A673 (cell line): Measurements from ENCODE around the gene TICAM2. TPM values are rescaled to one million over a fixed set of nuclear protein-coding genes. Genes with fewer than 3 reads are reported as not detected.

Experiments
- BruUV-seq: library from RNA; stranded (reverse); fragments of 400-500 nt; replicated peaks from 2 replicates; lab custom pipeline; 2021; lab: Mats Ljungman, UMichigan
- CTCF ChIA-PET: fragments of 300-600 bp; sonication (Branson Sonifier 250); formaldehyde crosslinking; loops from one replicate; lab custom pipeline; 2022; ENCODE audit warnings: antibody characterized with exemption; lab: Charles Lee
- POLR2A ChIA-PET: fragments of 300-600 bp; sonication (Branson Sonifier 250); formaldehyde crosslinking; loops from one replicate; lab custom pipeline; 2022; ENCODE audit warnings: antibody characterized with exemption; ENCODE audit not compliant: low non-redundant PET; lab: Charles Lee
- DNase-seq: peaks from one replicate; pipeline ENCODE4 v3.0.0-alpha.2; 2015; ENCODE audit warnings: low spot score
- H3K27ac ChIP-seq: fragments of 200-600 bp; sonication (generic); 2 replicates; pipeline ENCODE4 v1.5.1; 2016; ENCODE audit warnings: mixed run types, low read depth, mild to moderate bottlenecking, mixed read lengths, antibody characterized with exemption, low read length; ENCODE audit not compliant: poor library complexity, severe bottlenecking
- H3K27me3 ChIP-seq: fragments of 200-600 bp; sonication (generic); replicated peaks from 2 replicates; pipeline ENCODE4 v1.6.1; 2017; ENCODE audit warnings: mixed run types, low read depth, mild to moderate bottlenecking, mixed read lengths, antibody characterized with exemption, low read length; ENCODE audit not compliant: insufficient read depth, poor library complexity
- H3K36me3 ChIP-seq: fragments of 200-600 bp; sonication (generic); 2 replicates; pipeline ENCODE4 v1.6.1; 2016; ENCODE audit warnings: mixed run types, mild to moderate bottlenecking, mixed read lengths, antibody characterized with exemption, low read length; ENCODE audit not compliant: insufficient read depth, poor library complexity, severe bottlenecking
- H3K4me1 ChIP-seq: fragments of 200-600 bp; sonication (generic); 2 replicates; pipeline ENCODE4 v1.6.1; 2017; ENCODE audit warnings: mixed run types, mild to moderate bottlenecking, mixed read lengths, antibody characterized with exemption, low read length; ENCODE audit not compliant: insufficient read depth, poor library complexity, severe bottlenecking
- H3K4me3 ChIP-seq: fragments of 200-600 bp; sonication (generic); 2 replicates; pipeline ENCODE4 v1.5.1; 2016; ENCODE audit warnings: low read depth, mixed run types, mild to moderate bottlenecking, mixed read lengths, low read length; ENCODE audit not compliant: poor library complexity, severe bottlenecking
- H3K9me3 ChIP-seq: fragments of 200-600 bp; sonication (generic); 2 replicates; pipeline ENCODE4 v1.6.1; 2016; ENCODE audit warnings: mixed run types, low read depth, mild to moderate bottlenecking, mixed read lengths, antibody characterized with exemption, low read length; ENCODE audit not compliant: poor library complexity, severe bottlenecking
- CTCF ChIP-seq: fragments of 300-800, 200-600 bp; sonication (generic); conservative IDR thresholded peaks from 2 replicates; pipeline ENCODE4 v1.5.1; 2017; ENCODE audit warnings: low read depth, mild to moderate bottlenecking, antibody characterized with exemption, low read length, moderate library complexity, mixed read lengths
- EZH2 ChIP-seq: fragments of 200-600 bp; sonication (generic); IDR thresholded peaks from 2 replicates; pipeline ENCODE4 v1.6.1; 2017; ENCODE audit warnings: borderline replicate concordance, low read depth, mild to moderate bottlenecking, mixed read lengths, antibody characterized with exemption, low read length; ENCODE audit not compliant: poor library complexity, severe bottlenecking
- intact Hi-C: fragments of 100-400 bp; cut with micrococcal nuclease; formaldehyde crosslinking; loops from one replicate; pipeline ENCODE4 v1.10.0; 2022; ENCODE audit not compliant: unreplicated experiment
- total RNA-seq: library from RNA; stranded (reverse); gene quantifications from 2 replicates; pipeline ENCODE4 v1.2.3, GENCODE V29; 2021

Gene TICAM2
- total RNA-seq, 1 experiment from 2014 or later, result 0.32 TPM

DNA sequence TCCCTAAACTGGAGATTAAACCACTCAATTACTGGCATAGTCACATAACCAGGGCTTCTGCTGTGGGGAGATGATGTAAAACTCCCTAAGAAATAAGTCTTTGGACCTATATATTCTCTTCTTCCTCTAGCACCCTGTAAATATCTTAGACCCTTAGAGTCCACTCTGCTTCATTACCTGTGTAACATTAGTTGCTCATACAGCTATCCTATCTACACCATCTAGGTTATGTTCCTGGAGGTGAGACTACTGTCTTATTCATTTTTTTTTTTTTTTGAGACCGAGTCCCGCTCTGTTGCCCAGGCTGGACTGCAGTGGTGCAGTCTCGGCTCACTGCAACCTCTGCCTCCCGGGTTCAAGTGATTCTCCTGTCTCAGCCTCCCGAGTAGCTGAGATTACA, 9.6 kb upstream of the TICAM2 start:
- ChIA-PET CTCF (no interaction called here), POLR2A (no interaction called here)
- H3K4me1 ChIP-seq, result no peaks in the 10 kb centered on the region
- H3K4me3 ChIP-seq, result no peak overlapping the region
- no peak for DNase-seq
- BruUV-seq, result no TSS peak
- H3K36me3 ChIP-seq, result peaks cover 33% of the 10 kb centered on the region
- no peak overlapping the region for H3K27ac ChIP-seq
- H3K9me3 ChIP-seq, result no peaks in the 10 kb centered on the region
- no peak for TF ChIP-seq EZH2
- TF ChIP-seq CTCF, result no peak
- H3K27me3 ChIP-seq, result no peaks in the 10 kb centered on the region
- intact Hi-C loops, result no loop called here

- intact Hi-C loops, result no loop called here
- no peaks in the 10 kb centered on the region for H3K4me1 ChIP-seq
- ChIA-PET POLR2A (no interaction called here), CTCF (no interaction called here)
- H3K27me3 ChIP-seq, result no peaks in the 10 kb centered on the region
- no peak for DNase-seq
- BruUV-seq, result no TSS peak
- TF ChIP-seq EZH2 (no peak), CTCF (no peak)
- H3K4me3 ChIP-seq, result no peak overlapping the region
- no peak overlapping the region for H3K27ac ChIP-seq
- no peaks in the 10 kb centered on the region for H3K36me3 ChIP-seq
- no peaks in the 10 kb centered on the region for H3K9me3 ChIP-seq
Measured at GRCh38 chr5:115607935-115608334, 5.7 kb upstream of the TICAM2 start.

- no TSS peak for BruUV-seq
- DNase-seq, result no peak
- POLR2A ChIA-PET, result no interaction called here
- no peak overlapping the region for H3K27ac ChIP-seq
- H3K36me3 ChIP-seq, result no peaks in the 10 kb centered on the region
- CTCF ChIA-PET, result no interaction called here
- no peak overlapping the region for H3K4me3 ChIP-seq
- no peaks in the 10 kb centered on the region for H3K27me3 ChIP-seq
- TF ChIP-seq CTCF (no peak), EZH2 (no peak)
- peaks cover 3% of the 10 kb centered on the region for H3K4me1 ChIP-seq
- intact Hi-C loops, result no loop called here
- no peaks in the 10 kb centered on the region for H3K9me3 ChIP-seq
Measured at GRCh38 chr5:115605436-115605835, 3.2 kb upstream of the TICAM2 start.
